ENCODE results near the gene SYCP2.
"Not testable (repeated sequence)": the region's sequence is repeated elsewhere in the genome, so short reads cannot be mapped to it uniquely, and the experiment has no call there.

The SYCP2 gene

DNA sequence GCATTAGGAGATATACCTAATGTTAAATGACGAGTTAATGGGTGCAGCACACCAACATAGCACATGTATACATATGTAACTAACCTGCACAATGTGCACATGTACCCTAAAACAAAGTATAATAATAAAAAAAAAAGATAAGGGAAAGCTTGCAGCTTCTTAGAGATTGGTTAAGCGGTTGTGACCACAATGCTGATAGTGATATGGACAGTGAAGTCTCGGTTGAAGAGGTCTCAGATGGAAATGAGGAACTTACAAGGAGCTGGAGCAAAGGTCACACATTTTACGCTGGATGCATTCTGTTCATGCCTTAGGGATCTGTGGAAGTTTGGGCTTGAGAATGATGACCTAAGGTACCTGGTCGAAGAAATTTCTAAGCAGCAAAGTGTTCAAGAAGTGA lies 76.5 kb downstream of the SYCP2 start:
- not testable (repeated sequence) for DNase-seq; H2BK120ac ChIP-seq (ENCODE audit: low read depth, low read length); H3K79me1 ChIP-seq (replicated peaks; ENCODE audit: low read length, poor library complexity, severe bottlenecking); H2BK12ac ChIP-seq (ENCODE audit: low read length in 2 of 2); H3K4me1 ChIP-seq (ENCODE audit: control insufficient read depth, insufficient read depth, low read depth, low read length); H3K4me2 ChIP-seq (ENCODE audit: low read length, poor library complexity, severe bottlenecking); H2BK5ac ChIP-seq (ENCODE audit: low read depth, low read length, poor library complexity, severe bottlenecking); H2AFZ ChIP-seq (ENCODE audit: low read depth, low read length); H4K91ac ChIP-seq (ENCODE audit: low read length); H3K14ac ChIP-seq (ENCODE audit: low read length in 2 of 2); H2BK15ac ChIP-seq (ENCODE audit: low read depth, poor library complexity, severe bottlenecking); H3K18ac ChIP-seq (ENCODE audit: low read depth in 1 of 2, low read length in 2 of 2); H3K23ac ChIP-seq (ENCODE audit: low read length in 2 of 2); H3K27me3 ChIP-seq (ENCODE audit: control insufficient read depth in 1 of 2, insufficient read depth in 1 of 2, low read length in 2 of 2); H3K4ac ChIP-seq (ENCODE audit: low read depth in 1 of 2, low read length in 2 of 2); H3K9me3 ChIP-seq (ENCODE audit: control insufficient read depth, low read length); H3K36me3 ChIP-seq (ENCODE audit: control insufficient read depth in 1 of 2, insufficient read depth in 2 of 2, low read depth in 1 of 2, low read length in 2 of 2); H4K8ac ChIP-seq (ENCODE audit: low read length); H2AK5ac ChIP-seq (ENCODE audit: low read length, severe bottlenecking); H3K9ac ChIP-seq (ENCODE audit: low read length); H3K4me3 ChIP-seq (ENCODE audit: insufficient read depth in 1 of 2, low read depth in 1 of 2, low read length in 2 of 2); H3K27ac ChIP-seq (ENCODE audit: low read length, poor library complexity, severe bottlenecking)
- 53% methylated on average over 4 of the region's 5 CpGs for WGBS

DNA sequence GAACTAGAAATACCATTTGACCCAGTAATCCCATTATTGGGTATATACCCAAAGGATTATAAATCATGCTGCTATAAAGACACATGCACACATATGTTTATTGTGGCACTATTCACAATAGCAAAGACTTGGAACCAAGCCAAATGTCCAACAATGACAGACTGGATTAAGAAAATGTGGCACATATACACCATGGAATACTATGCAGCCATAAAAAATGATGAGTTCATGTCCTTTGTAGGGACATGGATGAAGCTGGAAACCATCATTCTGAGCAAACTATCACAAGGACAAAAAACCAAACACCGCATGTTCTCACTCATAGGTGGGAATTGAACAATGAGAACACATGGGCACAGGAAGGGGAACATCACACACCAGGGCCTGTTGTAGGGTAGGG lies 76.9 kb downstream of the SYCP2 start:
- not testable (repeated sequence) for H2AFZ ChIP-seq (ENCODE audit: low read depth, low read length); H3K14ac ChIP-seq (ENCODE audit: low read length in 2 of 2); H2AK5ac ChIP-seq (ENCODE audit: low read length, severe bottlenecking); DNase-seq; H3K36me3 ChIP-seq (ENCODE audit: control insufficient read depth in 1 of 2, insufficient read depth in 2 of 2, low read depth in 1 of 2, low read length in 2 of 2); H4K8ac ChIP-seq (ENCODE audit: low read length); H2BK5ac ChIP-seq (ENCODE audit: low read depth, low read length, poor library complexity, severe bottlenecking); H3K4me3 ChIP-seq (ENCODE audit: insufficient read depth in 1 of 2, low read depth in 1 of 2, low read length in 2 of 2); H3K4me2 ChIP-seq (ENCODE audit: low read length, poor library complexity, severe bottlenecking); H3K4me1 ChIP-seq (ENCODE audit: control insufficient read depth, insufficient read depth, low read depth, low read length); H2BK15ac ChIP-seq (ENCODE audit: low read depth, poor library complexity, severe bottlenecking); H4K91ac ChIP-seq (ENCODE audit: low read length); H3K27me3 ChIP-seq (ENCODE audit: control insufficient read depth in 1 of 2, insufficient read depth in 1 of 2, low read length in 2 of 2); H3K9ac ChIP-seq (ENCODE audit: low read length); H3K4ac ChIP-seq (ENCODE audit: low read depth in 1 of 2, low read length in 2 of 2); H2BK12ac ChIP-seq (ENCODE audit: low read length in 2 of 2); H3K18ac ChIP-seq (ENCODE audit: low read depth in 1 of 2, low read length in 2 of 2); H3K27ac ChIP-seq (ENCODE audit: low read length, poor library complexity, severe bottlenecking); H3K23ac ChIP-seq (ENCODE audit: low read length in 2 of 2); H3K79me1 ChIP-seq (replicated peaks; ENCODE audit: low read length, poor library complexity, severe bottlenecking); H3K9me3 ChIP-seq (ENCODE audit: control insufficient read depth, low read length); H2BK120ac ChIP-seq (ENCODE audit: low read depth, low read length)
- no CpG with 5 or more reads among the region's 1 CpG for WGBS

DNA sequence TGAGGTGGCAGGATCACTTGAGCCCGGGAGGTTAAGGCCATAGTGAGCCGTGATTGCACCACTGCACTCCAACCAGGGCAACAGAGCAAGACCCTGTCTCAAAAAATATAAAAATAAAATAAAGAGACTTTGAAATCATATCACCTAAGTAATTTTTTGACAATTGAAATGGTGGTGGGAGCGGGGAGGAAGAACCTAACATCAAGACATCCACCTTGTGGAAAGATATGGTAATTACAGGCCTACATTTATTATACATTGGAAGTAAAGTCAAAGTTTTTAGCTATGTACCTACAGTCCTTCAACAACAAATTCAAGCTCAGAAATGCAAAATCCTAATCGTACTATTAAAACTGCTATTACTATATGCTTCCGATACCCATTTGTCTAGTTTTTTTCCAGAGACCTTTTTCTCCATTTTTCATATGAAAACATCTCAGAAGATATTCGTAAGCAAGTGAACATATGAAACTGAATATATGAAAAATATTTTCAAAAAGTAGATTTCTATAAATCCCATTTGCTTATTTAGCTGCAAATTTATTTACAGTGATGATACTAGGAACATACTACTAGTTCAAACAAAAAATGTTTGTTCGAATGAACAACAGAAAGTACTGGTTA lies 83.3 kb downstream of the SYCP2 start:
- Histone ChIP-seq H3K4me3 (ENCODE audit: insufficient read depth in 1 of 2, low read depth in 1 of 2, low read length in 2 of 2) (no peak overlapping the region), H3K9me3 (ENCODE audit: control insufficient read depth, low read length) (no peaks in the 10 kb centered on the region), H2AFZ (ENCODE audit: low read depth, low read length) (no peak overlapping the region), H3K27ac (ENCODE audit: low read length, poor library complexity, severe bottlenecking) (no peak overlapping the region), H3K4me1 (ENCODE audit: control insufficient read depth, insufficient read depth, low read depth, low read length) (no peaks in the 10 kb centered on the region), H3K79me1 (replicated peaks; ENCODE audit: low read length, poor library complexity, severe bottlenecking) (no peaks in the 10 kb centered on the region), H3K18ac (ENCODE audit: low read depth in 1 of 2, low read length in 2 of 2) (no peak overlapping the region), H3K27me3 (ENCODE audit: control insufficient read depth in 1 of 2, insufficient read depth in 1 of 2, low read length in 2 of 2) (no peaks in the 10 kb centered on the region), H2BK15ac (ENCODE audit: low read depth, poor library complexity, severe bottlenecking) (no peak overlapping the region), H3K14ac (ENCODE audit: low read length in 2 of 2) (no peak overlapping the region), H2BK5ac (ENCODE audit: low read depth, low read length, poor library complexity, severe bottlenecking) (no peak overlapping the region), H4K91ac (ENCODE audit: low read length) (no peak overlapping the region), H3K4me2 (ENCODE audit: low read length, poor library complexity, severe bottlenecking) (no peak overlapping the region), H3K36me3 (ENCODE audit: control insufficient read depth in 1 of 2, insufficient read depth in 2 of 2, low read depth in 1 of 2, low read length in 2 of 2) (no peaks in the 10 kb centered on the region), H2AK5ac (ENCODE audit: low read length, severe bottlenecking) (no peak overlapping the region), H3K9ac (ENCODE audit: low read length) (no peak overlapping the region), H3K23ac (ENCODE audit: low read length in 2 of 2) (no peak overlapping the region), H4K8ac (ENCODE audit: low read length) (no peak overlapping the region), H3K4ac (ENCODE audit: low read depth in 1 of 2, low read length in 2 of 2) (no peak overlapping the region), H2BK12ac (ENCODE audit: low read length in 2 of 2) (no peak overlapping the region), H2BK120ac (ENCODE audit: low read depth, low read length) (no peak overlapping the region)
- peak; percentile 5 for DNase-seq
- WGBS, result 29% methylated on average over 2 of the region's 7 CpGs

DNA sequence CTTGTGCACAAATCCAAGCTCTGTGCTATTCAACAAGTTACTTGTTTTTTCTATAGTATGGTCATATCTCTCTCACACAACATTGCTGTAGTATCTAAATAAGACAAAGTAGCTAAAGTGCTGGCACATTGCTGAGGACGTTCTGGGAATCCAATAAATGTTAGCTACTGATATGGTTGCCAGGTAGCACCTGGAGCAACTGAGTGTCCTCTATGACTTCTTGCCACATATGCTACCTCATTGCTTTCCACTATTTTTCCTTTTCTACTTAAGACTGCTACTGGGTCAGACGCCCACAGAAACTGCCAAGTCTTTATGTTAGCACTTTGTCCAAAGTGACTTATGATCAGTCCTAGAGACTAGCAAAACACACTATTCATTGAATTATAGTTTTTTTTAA lies 85.3 kb downstream of the SYCP2 start:
- no peak overlapping the region for H3K14ac ChIP-seq (ENCODE audit: low read length in 2 of 2)
- no peak overlapping the region for H3K27ac ChIP-seq (ENCODE audit: low read length, poor library complexity, severe bottlenecking)
- H3K79me1 ChIP-seq (replicated peaks; ENCODE audit: low read length, poor library complexity, severe bottlenecking), result no peaks in the 10 kb centered on the region
- H4K91ac ChIP-seq (ENCODE audit: low read length), result no peak overlapping the region
- 18% methylated on average over 1 of the region's 2 CpGs for WGBS
- H3K18ac ChIP-seq (ENCODE audit: low read depth in 1 of 2, low read length in 2 of 2), result no peak overlapping the region
- no peaks in the 10 kb centered on the region for H3K27me3 ChIP-seq (ENCODE audit: control insufficient read depth in 1 of 2, insufficient read depth in 1 of 2, low read length in 2 of 2)
- no peak overlapping the region for H3K4me2 ChIP-seq (ENCODE audit: low read length, poor library complexity, severe bottlenecking)
- H3K9me3 ChIP-seq (ENCODE audit: control insufficient read depth, low read length), result no peaks in the 10 kb centered on the region
- H2BK120ac ChIP-seq (ENCODE audit: low read depth, low read length), result no peak overlapping the region
- no peak overlapping the region for H3K4me3 ChIP-seq (ENCODE audit: insufficient read depth in 1 of 2, low read depth in 1 of 2, low read length in 2 of 2)
- no peak overlapping the region for H3K4ac ChIP-seq (ENCODE audit: low read depth in 1 of 2, low read length in 2 of 2)
- no peaks in the 10 kb centered on the region for H3K36me3 ChIP-seq (ENCODE audit: control insufficient read depth in 1 of 2, insufficient read depth in 2 of 2, low read depth in 1 of 2, low read length in 2 of 2)
- no peak overlapping the region for H2AFZ ChIP-seq (ENCODE audit: low read depth, low read length)
- no peak overlapping the region for H2BK12ac ChIP-seq (ENCODE audit: low read length in 2 of 2)
- no peak overlapping the region for H3K23ac ChIP-seq (ENCODE audit: low read length in 2 of 2)
- H4K8ac ChIP-seq (ENCODE audit: low read length), result no peak overlapping the region
- H3K9ac ChIP-seq (ENCODE audit: low read length), result no peak overlapping the region
- no peaks in the 10 kb centered on the region for H3K4me1 ChIP-seq (ENCODE audit: control insufficient read depth, insufficient read depth, low read depth, low read length)
- no peak overlapping the region for H2BK5ac ChIP-seq (ENCODE audit: low read depth, low read length, poor library complexity, severe bottlenecking)
- H2AK5ac ChIP-seq (ENCODE audit: low read length, severe bottlenecking), result no peak overlapping the region
- DNase-seq, result no peak
- no peak overlapping the region for H2BK15ac ChIP-seq (ENCODE audit: low read depth, poor library complexity, severe bottlenecking)

Measured in mesenchymal stem cell (in vitro differentiated cells and primary cell).